Hypothalamus (tissue), 51 donors: ENCODE data around the gene KCNMB2.
"Not testable (repeated sequence)": the region's sequence is repeated elsewhere in the genome, so short reads cannot be mapped to it uniquely, and the experiment has no call there.

Experiments
- DNase-seq, 51 donors: peaks; one replicate each; lab custom pipeline; 2025; lab: John Stamatoyannopoulos, UW

Gene KCNMB2

GRCh38 chr3:178745861-178746655 lies 209.8 kb downstream of the KCNMB2 start:
- DNase-seq = not testable (repeated sequence)

DNA sequence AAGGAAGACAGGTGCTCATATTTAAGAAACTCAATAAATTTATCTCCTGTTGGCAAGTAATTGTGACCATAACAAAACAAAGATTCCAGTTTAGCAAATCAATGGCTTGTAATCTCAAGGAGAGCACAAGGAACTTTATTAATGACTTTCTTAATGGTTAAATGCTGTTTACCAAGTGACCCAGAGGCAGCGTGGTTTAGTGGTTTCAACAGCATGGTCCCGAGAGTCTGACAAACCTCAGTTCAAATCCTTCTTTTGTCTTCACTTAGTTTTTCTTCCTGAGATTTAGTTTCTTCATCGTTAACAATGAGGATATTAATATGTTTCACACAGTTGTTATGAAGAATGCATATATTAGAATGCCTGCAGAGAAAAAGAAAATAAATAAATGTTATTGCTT lies 212.6 kb downstream of the KCNMB2 start:
- DNase-seq = no peak

GRCh38 chr3:178749471-178749870 lies 213.2 kb downstream of the KCNMB2 start:
- no peak for DNase-seq

- DNase-seq = no peak
These were observed 214.5 kb downstream of the KCNMB2 start for GRCh38 chr3:178750639-178751300.

DNA sequence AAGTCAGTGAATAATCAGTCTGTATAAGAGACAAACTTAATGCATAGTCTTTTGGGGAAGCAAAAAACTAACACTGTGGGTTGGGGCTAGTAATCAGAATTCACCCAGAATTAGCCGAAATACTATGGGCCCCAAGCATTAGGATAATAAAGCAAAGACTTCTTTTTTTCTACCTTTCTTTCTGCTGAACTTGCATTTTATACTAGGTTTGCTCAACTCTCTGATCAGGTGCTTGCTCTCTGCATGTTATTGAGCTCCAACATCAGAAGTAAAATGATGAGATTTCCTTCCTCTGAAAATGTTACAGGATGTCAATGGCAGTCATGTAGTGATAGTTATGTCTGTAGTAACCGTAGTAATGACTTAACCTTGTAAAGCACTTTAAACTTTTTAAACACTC lies 216.6 kb downstream of the KCNMB2 start:
- no peak for DNase-seq

- DNase-seq = no peak
These were observed 218.7 kb downstream of the KCNMB2 start for GRCh38 chr3:178754852-178755510.

DNA sequence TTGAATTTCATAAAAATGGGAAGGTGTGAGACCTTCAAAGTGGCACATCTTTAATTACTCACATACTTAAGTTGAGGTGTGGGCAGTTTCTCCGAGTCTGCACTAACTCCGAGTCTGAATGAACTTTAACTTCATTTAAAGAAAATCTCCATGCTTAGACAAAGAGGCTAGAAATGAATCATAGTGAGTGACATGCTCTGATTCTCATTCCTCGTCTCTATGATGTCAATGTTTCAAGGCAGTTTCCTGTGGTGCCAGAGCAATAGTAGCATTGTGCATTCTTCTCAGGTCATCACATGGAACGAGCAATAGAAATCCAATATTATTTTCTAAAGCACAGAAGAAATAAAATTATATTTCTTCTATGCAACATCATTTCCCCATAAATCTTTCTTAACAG lies 224.8 kb downstream of the KCNMB2 start:
- DNase-seq = no peak

DNA sequence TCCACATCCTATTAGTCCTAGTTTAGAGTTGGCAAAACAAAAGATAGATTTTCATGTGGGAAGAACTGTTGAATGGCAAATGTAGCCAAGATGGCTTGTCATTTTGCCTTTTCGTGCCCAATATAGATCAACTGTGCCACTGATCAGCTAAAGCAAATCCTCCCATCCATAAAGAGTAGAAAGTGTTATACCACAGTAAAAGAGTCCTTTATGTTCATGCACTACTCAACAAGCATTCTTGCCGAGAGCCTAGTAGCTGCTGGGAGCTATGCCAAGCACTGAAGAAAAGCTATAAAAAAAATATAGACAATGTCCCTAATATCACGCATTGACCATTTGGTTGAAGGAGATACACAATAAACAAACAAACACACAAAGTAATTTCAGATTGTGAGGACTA lies 225.2 kb downstream of the KCNMB2 start:
- no peak for DNase-seq

DNA sequence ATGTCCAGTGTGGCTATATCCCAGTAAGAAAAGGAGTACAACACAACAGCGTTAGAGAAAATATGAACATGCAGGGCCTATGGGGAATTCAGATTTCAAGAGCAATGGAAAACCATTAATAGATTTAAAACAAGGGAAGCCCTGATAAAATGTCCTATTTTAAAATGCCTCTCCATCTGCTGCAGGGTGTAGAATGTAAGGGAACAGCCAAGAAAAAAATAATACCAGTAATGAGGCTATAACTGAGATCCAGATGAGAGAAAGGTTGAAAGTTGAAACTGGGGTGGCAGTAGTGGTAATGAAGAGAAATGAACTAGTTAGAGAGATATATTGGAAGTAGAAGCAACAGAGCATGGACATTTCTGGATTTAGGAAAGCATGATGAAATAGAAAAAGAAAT lies 226.1 kb downstream of the KCNMB2 start:
- no peak for DNase-seq

GRCh38 chr3:178765472-178765871 lies 229.2 kb downstream of the KCNMB2 start:
- no peak for DNase-seq

DNA sequence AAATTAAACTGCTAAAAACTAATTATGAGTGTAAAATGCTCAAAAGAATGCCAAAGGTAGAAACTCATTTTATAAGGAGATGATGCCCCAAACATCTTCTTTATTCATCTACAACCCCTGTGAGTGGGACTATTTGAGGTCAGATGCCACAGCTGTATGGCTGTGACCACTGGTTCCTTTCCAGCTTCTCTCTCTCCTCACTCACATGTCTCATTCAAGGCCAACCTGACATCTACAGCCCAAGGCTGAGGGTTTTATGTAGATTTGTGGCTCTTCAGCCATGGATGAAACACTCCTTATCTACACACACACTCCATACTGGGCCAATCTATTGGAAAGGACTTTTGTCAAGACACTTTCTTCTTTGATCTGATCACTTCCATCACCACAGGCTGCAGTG lies 231.3 kb downstream of the KCNMB2 start:
- DNase-seq = no peak

DNA sequence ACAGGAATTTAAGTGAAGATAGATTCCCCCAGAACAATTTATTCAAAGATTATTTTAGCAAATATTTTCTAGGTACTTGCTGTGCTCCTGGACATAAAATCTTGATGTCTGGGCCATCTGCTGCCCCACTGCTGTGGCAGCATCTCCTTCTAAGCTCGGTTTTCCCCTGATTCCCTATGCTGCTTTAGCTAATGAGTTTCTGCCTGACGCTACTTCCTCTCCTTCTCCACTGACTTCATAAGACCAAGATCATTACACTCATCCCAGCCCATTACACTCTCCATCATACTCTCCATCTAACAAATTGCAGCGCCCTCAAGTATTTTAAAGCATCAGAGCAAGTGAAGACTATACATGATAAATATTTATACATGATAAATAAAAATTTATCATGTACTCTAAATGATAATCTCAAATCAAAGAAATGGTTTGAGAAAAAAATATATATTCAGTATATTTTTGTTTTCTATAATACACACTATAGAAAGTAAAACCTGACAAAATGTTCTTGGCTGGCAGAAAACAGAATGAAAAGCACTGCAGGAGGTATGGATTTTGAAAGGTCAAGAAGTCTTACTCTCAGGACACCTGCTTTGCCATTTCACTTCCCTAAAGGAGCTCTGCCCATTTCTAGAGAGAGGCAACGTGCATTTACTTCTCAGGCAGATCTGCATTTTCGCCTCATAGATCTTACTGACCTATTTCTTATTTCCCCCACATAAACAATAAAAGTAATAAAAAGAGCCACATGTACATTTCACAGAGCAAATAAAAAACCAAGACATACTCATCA lies 232.0 kb downstream of the KCNMB2 start:
- DNase-seq = no peak

- DNase-seq = no peak
These were observed 235.3 kb downstream of the KCNMB2 start for GRCh38 chr3:178771511-178771910.

GRCh38 chr3:178772746-178773145 lies 236.5 kb downstream of the KCNMB2 start:
- DNase-seq = no peak

DNA sequence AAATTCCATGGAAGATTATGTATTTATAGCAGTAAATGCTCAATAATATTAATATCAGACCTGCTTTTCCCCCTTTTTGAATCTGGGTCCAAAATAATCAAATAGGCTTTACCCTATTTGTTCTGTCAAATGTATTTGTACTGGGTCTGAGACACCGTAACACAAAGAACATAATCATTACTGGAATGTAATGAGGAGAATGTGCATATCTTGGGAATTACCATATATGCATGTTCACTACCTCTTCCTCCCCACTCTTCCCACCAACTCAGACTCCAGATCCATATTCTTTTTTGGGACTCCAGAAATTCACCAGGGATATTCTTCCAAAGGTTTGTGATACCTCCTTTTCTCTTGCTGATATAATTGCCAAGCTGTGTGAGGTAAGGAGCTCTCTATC lies 237.1 kb downstream of the KCNMB2 start:
- no peak for DNase-seq

GRCh38 chr3:178777718-178778411 lies 241.6 kb downstream of the KCNMB2 start:
- no peak for DNase-seq

GRCh38 chr3:178778589-178778988 lies 242.4 kb downstream of the KCNMB2 start:
- DNase-seq = no peak

DNA sequence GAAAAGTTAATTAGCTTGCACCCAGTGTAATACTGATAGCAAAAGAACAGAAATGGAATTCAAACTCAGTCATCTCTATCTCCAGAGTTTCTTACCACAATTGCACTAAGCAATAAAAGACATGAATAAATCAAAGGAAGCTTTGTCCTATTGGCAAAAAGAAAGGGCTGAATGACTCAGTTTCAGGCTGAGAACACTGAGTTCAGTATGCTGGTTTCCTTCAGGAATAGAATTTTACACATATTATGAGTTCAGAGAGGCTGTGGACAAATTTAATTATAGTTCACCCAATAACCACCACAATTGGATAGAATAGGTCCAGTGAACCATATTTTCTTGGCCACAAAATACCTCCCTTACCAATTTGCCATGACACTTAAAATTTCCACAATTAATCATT lies 249.7 kb downstream of the KCNMB2 start:
- no peak for DNase-seq

DNA sequence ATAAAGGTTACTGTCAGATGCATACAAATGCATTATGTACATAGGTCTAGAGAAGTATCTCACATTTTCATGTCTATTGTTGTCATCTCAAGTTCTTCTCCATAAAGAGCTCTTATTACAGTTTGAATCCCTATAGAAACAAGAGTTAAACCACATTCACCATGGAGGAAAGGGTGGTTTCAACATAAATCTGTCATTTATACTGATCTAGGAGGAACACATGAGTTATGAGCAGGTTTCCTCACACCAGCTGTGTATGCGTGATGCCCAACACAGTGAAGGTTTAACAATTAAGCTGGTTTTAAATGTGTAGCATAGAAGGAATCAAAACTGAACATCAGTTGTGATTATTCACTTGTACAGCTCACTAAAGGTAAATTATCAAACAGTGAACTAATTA lies 251.7 kb downstream of the KCNMB2 start:
- no peak for DNase-seq

DNA sequence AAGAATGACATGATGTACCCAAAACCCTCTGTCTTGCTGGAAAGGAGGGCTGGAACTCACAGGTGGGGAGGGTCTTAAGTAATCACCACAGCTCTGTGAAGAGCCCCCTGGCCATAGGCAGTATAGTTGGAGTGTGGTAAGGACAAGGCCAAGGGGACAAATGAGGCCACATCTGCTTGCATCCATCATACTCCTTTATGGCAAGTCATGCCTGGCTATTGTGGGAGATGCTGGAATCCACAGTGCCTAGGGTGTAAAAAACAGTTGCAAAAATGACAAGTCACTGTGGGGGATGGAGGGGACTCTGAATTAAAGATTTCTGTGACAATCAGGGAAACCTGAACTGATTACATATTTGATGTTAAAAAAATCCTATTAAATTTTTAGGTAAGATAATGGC lies 258.5 kb downstream of the KCNMB2 start:
- DNase-seq = no peak
